GM18951 (cell line): ENCODE measurements around the gene RFTN1.

Experiments used
- POLR2A ChIP-seq: IDR thresholded peaks from 4 replicates; pipeline ENCODE4 v1.6.1; 2011; ENCODE audit warnings: mild to moderate bottlenecking; ENCODE audit not compliant: insufficient read length, insufficient read depth; ENCODE audit errors: extremely low read depth
- in situ Hi-C: fragments of 300-500 bp; cut with MboI; formaldehyde crosslinking; loops from one replicate; pipeline ENCODE4 v1.12.0; 2022; ENCODE audit warnings: low sequenced_read_pairs, mixed read lengths, inconsistent platforms; ENCODE audit not compliant: unreplicated experiment

Gene RFTN1

DNA sequence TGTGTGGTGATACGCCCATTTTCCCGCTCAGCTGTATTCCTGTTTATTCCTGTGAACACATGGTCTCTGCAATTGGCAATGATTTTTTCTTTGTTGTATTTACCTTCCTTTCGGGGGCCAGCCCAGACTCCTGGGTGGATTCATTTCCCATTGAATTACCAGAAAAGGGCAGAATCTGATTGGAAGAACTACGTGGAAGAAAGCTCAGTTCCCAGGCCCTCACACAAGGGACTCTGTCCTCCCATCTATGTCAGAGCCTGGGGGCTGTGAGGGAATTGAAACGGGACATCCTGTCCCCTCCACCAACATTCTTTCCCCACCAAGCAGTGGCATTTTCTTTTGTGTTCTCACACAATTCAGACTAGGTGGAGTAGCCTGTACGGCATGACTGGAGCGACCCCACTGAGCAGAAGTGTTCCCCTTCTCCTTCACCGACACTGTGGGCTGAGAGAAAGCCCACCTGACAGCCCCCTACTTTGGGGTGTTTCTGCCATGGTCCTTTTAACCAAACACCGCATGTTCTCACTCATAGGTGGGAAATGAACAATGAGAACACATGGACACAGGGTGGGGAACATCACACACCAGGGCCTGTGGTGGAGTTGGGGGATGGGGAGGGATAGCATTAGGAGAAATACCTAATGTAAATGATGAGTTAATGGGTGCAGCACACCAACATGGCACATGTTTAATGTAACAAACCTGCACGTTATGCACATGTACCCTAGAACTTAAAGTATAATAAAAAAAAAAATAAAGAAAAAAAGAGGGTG is 32.1 kb upstream of the RFTN1 start:
- TF ChIP-seq POLR2A: no peak
- in situ Hi-C loops: no loop called here

- TF ChIP-seq POLR2A: no peak
- in situ Hi-C loops: no loop called here
Measured at GRCh38 chr3:16543242-16543864, 29.9 kb upstream of the RFTN1 start.

GRCh38 chr3:16538507-16538906 is 25.0 kb upstream of the RFTN1 start:
- TF ChIP-seq POLR2A: no peak
- in situ Hi-C loops: no loop called here

DNA sequence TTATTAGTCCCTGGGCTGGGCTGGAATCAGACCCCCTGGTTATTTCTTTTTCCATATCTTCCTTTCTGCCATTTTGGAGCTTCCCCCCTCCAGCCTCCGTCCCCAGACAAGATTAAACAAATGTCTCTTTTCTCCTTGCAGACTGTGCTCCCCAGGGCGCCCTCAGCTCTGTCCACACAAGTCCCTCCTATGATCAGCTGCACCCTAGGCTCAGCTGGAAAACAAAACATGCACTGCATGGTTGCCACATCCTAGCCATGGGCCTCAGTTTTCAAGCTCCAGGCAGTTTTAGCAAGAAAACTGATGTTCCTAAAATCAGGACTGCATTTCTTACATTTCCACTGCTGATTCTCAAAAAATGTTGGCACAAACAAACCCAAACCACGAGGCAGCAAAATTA is 23.5 kb upstream of the RFTN1 start:
- TF ChIP-seq POLR2A: no peak
- in situ Hi-C loops: no loop called here

GRCh38 chr3:16536344-16536663 is 22.8 kb upstream of the RFTN1 start:
- TF ChIP-seq POLR2A: no peak
- in situ Hi-C loops: no loop called here

DNA sequence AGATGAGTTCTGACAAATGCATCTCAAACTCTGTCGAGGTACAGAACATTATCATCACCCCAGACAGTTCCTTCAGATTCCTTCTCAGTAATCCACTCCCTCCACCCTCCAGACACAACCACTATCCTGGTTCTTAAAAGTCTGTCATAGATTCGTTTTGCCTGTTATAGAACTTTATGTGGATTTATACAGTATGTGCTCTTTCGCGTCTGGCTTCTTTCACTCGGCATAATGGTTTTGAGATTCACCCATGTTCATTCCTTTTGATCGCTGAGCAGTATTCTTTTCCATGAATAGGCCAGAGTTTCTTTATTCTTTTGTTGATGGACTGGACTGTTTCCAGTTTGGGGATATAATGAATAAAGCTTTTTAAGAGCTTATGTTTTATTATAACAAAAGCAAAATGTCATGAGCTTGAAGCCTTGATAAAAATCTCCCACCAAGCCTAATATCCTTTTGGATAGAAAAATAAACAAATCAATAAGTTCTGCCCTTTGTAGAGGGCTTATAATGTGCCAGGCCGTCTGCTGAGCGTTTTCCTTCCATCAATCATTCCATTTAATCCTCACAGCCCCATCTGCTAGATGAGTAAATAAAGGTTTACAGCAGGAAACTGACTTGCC is 21.3 kb upstream of the RFTN1 start:
- in situ Hi-C loops: no loop called here
- TF ChIP-seq POLR2A: no peak

DNA sequence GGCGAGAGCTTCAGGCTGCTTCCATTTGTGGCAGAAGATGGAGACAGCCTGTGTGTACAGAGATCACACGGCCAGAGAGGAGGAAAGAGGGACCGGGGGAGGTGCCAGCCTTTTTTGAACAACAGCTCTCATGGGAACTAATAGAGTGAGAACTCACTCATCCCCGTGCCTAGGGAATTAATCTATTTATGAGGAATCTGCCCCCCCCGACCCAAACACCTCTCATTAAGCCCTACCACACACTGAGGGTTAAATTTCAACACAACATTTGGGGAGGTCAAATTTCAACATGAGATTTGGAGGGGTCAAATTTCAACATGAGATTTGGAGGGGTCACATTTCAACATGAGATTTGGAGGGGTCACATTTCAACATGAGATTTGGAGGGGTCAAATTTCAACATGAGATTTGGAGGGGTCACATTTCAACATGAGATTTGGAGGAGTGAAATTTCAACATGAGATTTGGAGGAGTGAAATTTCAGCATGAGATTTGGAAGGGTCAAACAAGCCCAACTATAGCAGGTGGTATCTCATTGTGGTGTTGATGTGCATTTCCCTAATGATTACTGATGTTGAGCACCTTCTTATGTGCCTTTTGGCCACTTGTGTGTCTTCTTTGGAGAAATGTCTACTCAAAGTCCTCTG is 20.6 kb upstream of the RFTN1 start:
- in situ Hi-C loops: no loop called here
- TF ChIP-seq POLR2A: no peak

- in situ Hi-C loops: no loop called here
- no peak for TF ChIP-seq POLR2A
Measured at GRCh38 chr3:16529264-16529663, 15.8 kb upstream of the RFTN1 start.

DNA sequence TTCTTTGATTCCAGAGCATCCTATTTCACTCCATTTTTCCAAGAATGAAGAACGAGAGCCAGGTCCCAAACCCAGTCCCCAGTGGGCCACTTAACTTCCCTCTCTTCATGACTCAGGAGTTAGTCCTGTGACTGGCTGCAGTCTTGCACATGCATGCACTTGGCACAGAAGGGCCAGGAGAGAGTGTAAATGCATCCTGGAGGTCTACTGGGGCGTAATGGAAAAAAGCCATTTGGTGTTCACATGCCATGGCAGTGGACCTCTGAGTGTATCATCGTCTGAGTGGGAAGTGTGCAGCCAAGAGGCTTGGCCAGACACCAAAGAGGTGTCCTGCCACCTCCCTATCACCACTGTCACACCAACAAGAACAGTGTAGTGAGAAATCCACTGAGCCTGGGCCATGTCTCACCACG is 15.1 kb upstream of the RFTN1 start:
- in situ Hi-C loops: no loop called here
- no peak for TF ChIP-seq POLR2A

DNA sequence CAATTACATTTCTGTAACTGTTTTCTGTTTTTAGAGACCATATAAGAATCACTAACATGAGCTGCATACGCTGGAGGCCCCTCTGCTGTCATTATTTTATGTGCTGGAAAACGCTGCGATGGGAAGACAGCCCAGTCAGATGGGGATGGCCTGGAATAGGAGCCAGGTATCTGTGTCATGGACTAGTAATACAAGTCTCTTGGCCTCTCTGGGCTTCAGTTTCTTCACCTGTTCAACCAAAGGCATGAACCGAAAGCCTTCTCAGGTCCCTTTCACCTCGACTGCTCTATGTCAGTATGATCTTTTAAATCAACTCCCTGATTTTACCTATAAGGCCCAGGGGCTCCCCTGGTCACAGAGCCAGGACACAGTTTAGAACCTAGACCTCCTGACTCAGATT is 14.6 kb upstream of the RFTN1 start:
- no peak for TF ChIP-seq POLR2A
- in situ Hi-C loops: no loop called here

DNA sequence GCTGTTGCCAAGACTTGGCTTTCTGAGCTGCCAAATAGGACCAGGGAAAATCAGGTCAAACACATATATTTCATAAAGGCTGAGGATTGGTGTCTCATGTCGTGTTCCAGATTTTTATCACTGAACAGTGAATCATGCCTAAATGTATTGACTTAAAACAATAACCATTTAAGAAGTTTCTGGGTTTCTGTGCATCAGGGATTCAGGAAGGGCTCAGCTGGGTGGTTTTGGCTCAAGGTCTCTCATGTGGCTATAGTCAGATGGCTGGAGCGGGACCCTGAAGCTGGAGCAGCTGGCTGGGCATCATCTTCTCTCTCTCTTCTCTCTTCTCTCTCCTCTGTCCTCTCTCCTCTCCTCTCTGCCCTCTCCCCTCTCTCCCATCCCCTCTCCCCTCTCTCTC is 10.7 kb upstream of the RFTN1 start:
- no peak for TF ChIP-seq POLR2A
- in situ Hi-C loops: no loop called here

- in situ Hi-C loops: no loop called here
Measured at GRCh38 chr3:16523778-16524177, 10.3 kb upstream of the RFTN1 start.

DNA sequence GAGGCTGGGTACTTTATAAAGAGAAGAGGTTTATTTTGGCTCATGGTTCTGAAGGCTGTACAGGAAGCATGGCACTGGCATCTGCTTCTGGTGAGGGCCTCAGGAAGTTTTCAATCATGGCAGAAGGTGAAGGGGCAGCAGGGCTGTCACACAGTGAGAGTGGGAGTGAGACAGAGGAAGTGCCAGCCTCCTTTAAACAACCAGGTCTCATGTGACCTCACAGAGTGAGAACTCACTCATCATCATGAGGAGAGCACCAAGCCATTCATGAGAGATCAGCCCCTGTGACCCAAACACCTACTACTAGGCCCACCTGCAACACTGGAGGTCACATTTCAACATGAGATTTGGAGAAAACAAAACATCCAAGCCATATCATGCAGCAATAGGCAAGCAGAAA is 9.3 kb upstream of the RFTN1 start:
- TF ChIP-seq POLR2A: no peak
- in situ Hi-C loops: no loop called here

More at GRCh38 chr3:16523778-16524177, 10.3 kb upstream of the RFTN1 start:
- TF ChIP-seq POLR2A: no peak
